ENCODE data around the gene GRM1. TPM values are rescaled to one million over a fixed set of nuclear protein-coding genes. Genes with fewer than 3 reads are reported as not detected.

GRM1 gene
- total and polyA plus RNA-seq, 2 of the 4 experiments (the other 2 are of a cell fraction), result not detected

DNA sequence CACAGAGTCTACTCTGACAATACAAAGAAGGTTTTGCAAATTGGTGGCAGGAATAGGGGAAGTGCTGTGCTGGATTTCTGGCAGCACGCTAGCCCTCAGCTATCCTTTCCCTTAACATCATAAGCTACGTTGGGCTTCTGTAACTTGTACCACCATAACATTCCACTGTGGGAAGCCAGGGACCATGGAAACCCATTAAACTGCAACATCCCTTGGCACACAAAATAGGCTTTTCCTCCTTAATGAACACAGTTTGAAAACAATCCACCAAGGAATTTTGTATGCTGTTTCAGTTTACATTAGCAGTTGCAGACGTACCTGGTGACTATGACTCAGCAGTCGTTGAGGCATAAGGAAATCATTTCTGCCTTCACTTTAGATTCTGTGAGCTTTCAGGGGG lies 310.9 kb downstream of the GRM1 start:
- ChIA-PET CTCF (no interaction called here), POLR2A (ENCODE audit: unreplicated experiment) (no interaction called here)
- Histone ChIP-seq H3K4ac (ENCODE audit: low read depth, low read length) (no peak overlapping the region), H3K79me1 (ENCODE audit: low read depth in 1 of 2, low read length in 2 of 2) (no peaks in the 10 kb centered on the region), H2BK20ac (ENCODE audit: low read depth, low read length) (no peak overlapping the region), H3K27me3 (ENCODE audit: control insufficient read depth, insufficient read depth, low read length) (no peaks in the 10 kb centered on the region), H3K9ac (ENCODE audit: low read depth, low read length) (no peak overlapping the region), H4K20me1 (ENCODE audit: insufficient read depth, low read length) (no peaks in the 10 kb centered on the region), H3K23ac (ENCODE audit: low read depth, low read length) (no peak overlapping the region), H2BK15ac (ENCODE audit: low read depth, low read length) (no peak overlapping the region), H2BK5ac (ENCODE audit: low read depth, low read length, poor library complexity, severe bottlenecking) (no peak overlapping the region), H3K56ac (ENCODE audit: extremely low read depth, insufficient read depth, low read length) (no peak overlapping the region), H3K4me3 (ENCODE audit: insufficient read depth, low read depth, low read length) (no peak overlapping the region), H4K5ac (ENCODE audit: low read depth, low read length) (no peak overlapping the region), H2AFZ (replicated peaks; ENCODE audit: low read length, poor library complexity) (no peak overlapping the region), H3K27ac (ENCODE audit: insufficient read depth, low read length) (no peak overlapping the region), H3K18ac (ENCODE audit: low read depth, low read length) (no peak overlapping the region), H4K91ac (ENCODE audit: insufficient read depth, low read depth, low read length) (no peak overlapping the region), H3K9me1 (ENCODE audit: insufficient read depth, low read length) (no peaks in the 10 kb centered on the region), H3K14ac (replicated peaks; ENCODE audit: low read depth, low read length) (no peak overlapping the region), H4K8ac (ENCODE audit: low read depth in 2 of 2, low read length in 2 of 2) (no peak overlapping the region), H2AK5ac (ENCODE audit: low read depth, low read length) (no peak overlapping the region), H2AK9ac (replicated peaks; ENCODE audit: low read depth, low read length, poor library complexity) (no peak overlapping the region), H3K36me3 (ENCODE audit: control insufficient read depth, insufficient read depth, low read length) (no peaks in the 10 kb centered on the region), H2BK120ac (ENCODE audit: low read depth, low read length) (no peak overlapping the region), H3K4me1 (ENCODE audit: control insufficient read depth, insufficient read depth, low read length) (no peaks in the 10 kb centered on the region), H3K4me2 (ENCODE audit: low read depth, low read length) (no peak overlapping the region), H3K9me3 (ENCODE audit: control insufficient read depth, insufficient read depth, low read length) (no peaks in the 10 kb centered on the region; the same call in 1 of the 2 replicates)
- dilution Hi-C loops (cut with HindIII; ENCODE audit: low sequenced_read_pairs, unreplicated experiment), result no loop called here
- in situ Hi-C loops (cut with MboI; ENCODE audit: low sequenced_read_pairs), result no loop called here
- no peak for ATAC-seq (ENCODE audit: low read depth)
- TF ChIP-seq SMC3 (IDR thresholded peaks at IDR 0.05; ENCODE audit: low read depth, low read length) (no peak), MAZ (IDR thresholded peaks at IDR 0.05; ENCODE audit: borderline replicate concordance, low read depth, low read length) (no peak), BHLHE40 (IDR thresholded peaks at IDR 0.05; ENCODE audit: low read depth, low read length) (no peak), CEBPB (IDR thresholded peaks at IDR 0.05; ENCODE audit: low read depth, low read length) (no peak), FOS (IDR thresholded peaks at IDR 0.05; ENCODE audit: low read depth, low read length) (no peak), RAD21 (IDR thresholded peaks at IDR 0.05; ENCODE audit: low read length) (no peak), MXI1 (IDR thresholded peaks at IDR 0.05; ENCODE audit: borderline replicate concordance, low read depth, low read length) (no peak), NFE2L2 (IDR thresholded peaks at IDR 0.05; ENCODE audit: low read depth, low read length) (no peak), RFX5 (IDR thresholded peaks at IDR 0.05; ENCODE audit: low read depth, low read length) (no peak), CHD1 (IDR thresholded peaks at IDR 0.05; ENCODE audit: low read depth, low read length) (no peak), POLR2A (IDR thresholded peaks at IDR 0.05; ENCODE audit: low read depth, low read length) (no peak), RCOR1 (IDR thresholded peaks at IDR 0.05; ENCODE audit: insufficient replicate concordance, low read length) (no peak)
- TF ChIP-seq, protein P1, sequence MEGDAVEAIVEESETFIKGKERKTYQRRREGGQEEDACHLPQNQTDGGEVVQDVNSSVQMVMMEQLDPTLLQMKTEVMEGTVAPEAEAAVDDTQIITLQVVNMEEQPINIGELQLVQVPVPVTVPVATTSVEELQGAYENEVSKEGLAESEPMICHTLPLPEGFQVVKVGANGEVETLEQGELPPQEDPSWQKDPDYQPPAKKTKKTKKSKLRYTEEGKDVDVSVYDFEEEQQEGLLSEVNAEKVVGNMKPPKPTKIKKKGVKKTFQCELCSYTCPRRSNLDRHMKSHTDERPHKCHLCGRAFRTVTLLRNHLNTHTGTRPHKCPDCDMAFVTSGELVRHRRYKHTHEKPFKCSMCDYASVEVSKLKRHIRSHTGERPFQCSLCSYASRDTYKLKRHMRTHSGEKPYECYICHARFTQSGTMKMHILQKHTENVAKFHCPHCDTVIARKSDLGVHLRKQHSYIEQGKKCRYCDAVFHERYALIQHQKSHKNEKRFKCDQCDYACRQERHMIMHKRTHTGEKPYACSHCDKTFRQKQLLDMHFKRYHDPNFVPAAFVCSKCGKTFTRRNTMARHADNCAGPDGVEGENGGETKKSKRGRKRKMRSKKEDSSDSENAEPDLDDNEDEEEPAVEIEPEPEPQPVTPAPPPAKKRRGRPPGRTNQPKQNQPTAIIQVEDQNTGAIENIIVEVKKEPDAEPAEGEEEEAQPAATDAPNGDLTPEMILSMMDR (conservative IDR thresholded peaks at IDR 0.05; ENCODE audit: low read depth, low read length), result no peak
- TF ChIP-seq, protein P2, sequence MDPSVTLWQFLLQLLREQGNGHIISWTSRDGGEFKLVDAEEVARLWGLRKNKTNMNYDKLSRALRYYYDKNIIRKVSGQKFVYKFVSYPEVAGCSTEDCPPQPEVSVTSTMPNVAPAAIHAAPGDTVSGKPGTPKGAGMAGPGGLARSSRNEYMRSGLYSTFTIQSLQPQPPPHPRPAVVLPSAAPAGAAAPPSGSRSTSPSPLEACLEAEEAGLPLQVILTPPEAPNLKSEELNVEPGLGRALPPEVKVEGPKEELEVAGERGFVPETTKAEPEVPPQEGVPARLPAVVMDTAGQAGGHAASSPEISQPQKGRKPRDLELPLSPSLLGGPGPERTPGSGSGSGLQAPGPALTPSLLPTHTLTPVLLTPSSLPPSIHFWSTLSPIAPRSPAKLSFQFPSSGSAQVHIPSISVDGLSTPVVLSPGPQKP (IDR thresholded peaks at IDR 0.05; ENCODE audit: borderline replicate concordance, low read depth, low read length), result no peak
- TF ChIP-seq, protein P3, sequence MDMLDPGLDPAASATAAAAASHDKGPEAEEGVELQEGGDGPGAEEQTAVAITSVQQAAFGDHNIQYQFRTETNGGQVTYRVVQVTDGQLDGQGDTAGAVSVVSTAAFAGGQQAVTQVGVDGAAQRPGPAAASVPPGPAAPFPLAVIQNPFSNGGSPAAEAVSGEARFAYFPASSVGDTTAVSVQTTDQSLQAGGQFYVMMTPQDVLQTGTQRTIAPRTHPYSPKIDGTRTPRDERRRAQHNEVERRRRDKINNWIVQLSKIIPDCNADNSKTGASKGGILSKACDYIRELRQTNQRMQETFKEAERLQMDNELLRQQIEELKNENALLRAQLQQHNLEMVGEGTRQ (IDR thresholded peaks at IDR 0.05; ENCODE audit: low read depth, low read length), result no peak
- no TSS peak for BruUV-seq (replicated peaks)
- no CpG with 5 or more reads among the region's 4 CpGs for WGBS, 2 experiments (ENCODE audit: extremely low coverage in 2 of 2, insufficient read length in 1 of 2)
- intact Hi-C loops (cut with micrococcal nuclease), result loop anchor here (5.0 kb wide), 1 partner anchor 1313 kb away; no protein-coding TSS in a partner anchor
- DNase-seq, result no peak

Measured in IMR-90 (cell line).